CD4-positive, alpha-beta memory T cell (primary cell): ENCODE data around the gene SERINC4. TPM values are rescaled to one million over a fixed set of nuclear protein-coding genes. Genes with fewer than 3 reads are reported as not detected.
"Not testable (repeated sequence)": the region's sequence is repeated elsewhere in the genome, so short reads cannot be mapped to it uniquely, and the experiment has no call there.

Source experiments
- CTCF ChIA-PET: fragments of 350-600 bp; sonication (Branson Sonifier 250); formaldehyde crosslinking; loops from one replicate; lab custom pipeline; 2021; ENCODE audit warnings: inconsistent platforms; ENCODE audit not compliant: partially characterized antibody; lab: Charles Lee
- POLR2A ChIA-PET: fragments of 350-600 bp; sonication (Branson Sonifier 250); formaldehyde crosslinking; loops from one replicate; lab custom pipeline; 2021; ENCODE audit not compliant: partially characterized antibody; lab: Charles Lee
- DNase-seq, 5 donors: peaks; one replicate each; pipeline versions ENCODE4 v3.0.0 to v3.0.0-alpha.2; 2020 to 2022; ENCODE audit warnings: mixed read lengths in 1 of 5
- H3K27ac ChIP-seq: one replicate; pipeline ENCODE4 v1.7.0; 2013; ENCODE audit warnings: low read depth, low read length
- H3K27me3 ChIP-seq: 2 replicates; pipeline ENCODE4 v1.7.0; 2013; ENCODE audit warnings: mild to moderate bottlenecking, low read length, moderate library complexity; ENCODE audit not compliant: insufficient read depth
- H3K36me3 ChIP-seq: 2 replicates; pipeline ENCODE4 v1.7.0; 2013; ENCODE audit warnings: mild to moderate bottlenecking, low read length, moderate library complexity; ENCODE audit not compliant: insufficient read depth
- H3K4me1 ChIP-seq: 2 replicates; pipeline ENCODE4 v1.7.0; 2013; ENCODE audit warnings: mild to moderate bottlenecking, low read length, moderate library complexity; ENCODE audit not compliant: insufficient read depth
- H3K4me3 ChIP-seq, 2 donors: one replicate each; pipeline ENCODE4 v1.7.0; 2013; ENCODE audit warnings: low read length in 2 of 2, mild to moderate bottlenecking in 1 of 2
- H3K9me3 ChIP-seq, 2 donors: one replicate each; pipeline ENCODE4 v1.7.0; 2013; ENCODE audit warnings: low read length in 2 of 2, control low read depth in 1 of 2; ENCODE audit not compliant: control insufficient read depth in 1 of 2
- H3K27ac Mint-ChIP-seq, 7 donors: one replicate each; pipeline ENCODE4 v1.8.0; 2020 to 2021; ENCODE audit warnings: mixed read lengths in 7 of 7, mild to moderate bottlenecking in 6 of 7, inconsistent platforms in 3 of 7, moderate library complexity in 3 of 7
- H3K27me3 Mint-ChIP-seq, 2 donors: one replicate each; pipeline ENCODE4 v1.8.0; 2020 to 2021; ENCODE audit warnings: mixed read lengths in 2 of 2
- H3K36me3 Mint-ChIP-seq, 2 donors: one replicate each; pipeline ENCODE4 v1.8.0; 2020 to 2021; ENCODE audit warnings: mixed read lengths in 2 of 2, inconsistent platforms in 1 of 2, mild to moderate bottlenecking in 1 of 2
- H3K4me1 Mint-ChIP-seq, 4 donors: one replicate each; pipeline ENCODE4 v1.8.0; 2020 to 2021; ENCODE audit warnings: mixed read lengths in 4 of 4, mild to moderate bottlenecking in 1 of 4
- H3K4me3 Mint-ChIP-seq, 8 donors: one replicate each; pipeline ENCODE4 v1.8.0; 2020 to 2021; ENCODE audit warnings: mixed read lengths in 8 of 8, mild to moderate bottlenecking in 7 of 8, moderate library complexity in 6 of 8, inconsistent platforms in 3 of 8
- H3K9me3 Mint-ChIP-seq, 8 donors: one replicate each; pipeline ENCODE4 v1.8.0; 2020 to 2021; ENCODE audit warnings: mixed read lengths in 8 of 8, mild to moderate bottlenecking in 5 of 8, inconsistent platforms in 3 of 8, moderate library complexity in 1 of 8
- intact Hi-C: fragments of 100-400 bp; cut with micrococcal nuclease; formaldehyde crosslinking; loops from one replicate; pipeline ENCODE4 v1.15.1; 2023
- polyA plus RNA-seq, 2 donors: library from polyadenylated mRNA; unstranded; fragments of 300-500 nt; fragmentation: Illumina TruSeq; gene quantifications; one replicate each; pipeline ENCODE4 v1.2.3, GENCODE V29; 2021
- total RNA-seq, 2 experiments: library from RNA; stranded (reverse); gene quantifications; one replicate each; pipeline ENCODE4 v1.2.3, GENCODE V29; 2021

The SERINC4 gene
- total and polyA plus RNA-seq, 4 experiments from 2014 or later, result 0.25 to 3.4 (median 0.70) TPM; not detected in 1

- peaks cover 7 to 24% of the 10 kb centered on the region in 2 donors for H3K36me3 Mint-ChIP-seq
Measured at GRCh38 chr15:43821505-43821904, 21.5 kb upstream of the SERINC4 start.

GRCh38 chr15:43815064-43815463, 15.0 kb upstream of the SERINC4 start:
- H3K4me1 Mint-ChIP-seq, H3K27ac ChIP-seq, intact Hi-C loops, POLR2A ChIA-PET, H3K4me3 Mint-ChIP-seq, H3K9me3 Mint-ChIP-seq, H3K27me3 Mint-ChIP-seq, H3K9me3 ChIP-seq, H3K4me3 ChIP-seq, H3K27me3 ChIP-seq, DNase-seq, CTCF ChIA-PET, H3K4me1 ChIP-seq: not testable (repeated sequence)
- peaks cover 61% of the 10 kb centered on the region for H3K36me3 ChIP-seq
- peaks cover 32 to 54% of the 10 kb centered on the region in 2 donors for H3K36me3 Mint-ChIP-seq
- peak overlapping the region in 4 of 7 donors; percentile 30 to 77 (median 48) for H3K27ac Mint-ChIP-seq

More at GRCh38 chr15:43821505-43821904, 21.5 kb upstream of the SERINC4 start:
- Histone ChIP-seq H3K9me3 (no peaks in the 10 kb centered on the region), H3K4me1 (peaks cover 47% of the 10 kb centered on the region), H3K36me3 (peaks cover 12% of the 10 kb centered on the region), H3K27me3 (no peaks in the 10 kb centered on the region), H3K27ac (no peak overlapping the region), H3K4me3 (no peak overlapping the region)
- H3K9me3 Mint-ChIP-seq, result no peaks in the 10 kb centered on the region
- peak overlapping the region; percentile 11 to 85 (median 73) for H3K27ac Mint-ChIP-seq
- no peaks in the 10 kb centered on the region for H3K27me3 Mint-ChIP-seq
- ChIA-PET CTCF (interaction anchor here (0.8 to 2.4 kb wide), 2 partner anchors 11 to 39 kb away, joined by 5 to 10 read pairs; no protein-coding TSS in a partner anchor), POLR2A (interaction anchor here (1.4 to 8.9 kb wide), 2 partner anchors 10 to 20 kb away, joined by 4 to 92 read pairs; partner anchors contain the start of genes HYPK and SERINC4)
- H3K4me1 Mint-ChIP-seq, result peaks cover 16 to 50% (median 33%) of the 10 kb centered on the region in 4 donors
- intact Hi-C loops, result loop anchor here (10.0 kb wide), 1 partner anchor 307 kb away; the partner anchor contains the start of gene MAP1A
- no peak for DNase-seq
- peak overlapping the region in 7 of 8 donors; percentile 23 to 70 (median 50) for H3K4me3 Mint-ChIP-seq

GRCh38 chr15:43808960-43809678, 9.1 kb upstream of the SERINC4 start:
- Histone ChIP-seq H3K27me3 (no peaks in the 10 kb centered on the region), H3K36me3 (peaks cover 74% of the 10 kb centered on the region), H3K27ac (no peak overlapping the region), H3K4me1 (no peaks in the 10 kb centered on the region), H3K4me3 (no peak overlapping the region), H3K9me3 (no peaks in the 10 kb centered on the region)
- CTCF ChIA-PET, result interaction anchor here (0.6 to 2.9 kb wide), 3 partner anchors 13 to 28 kb away, joined by 3 to 10 read pairs (median 4); no protein-coding TSS in a partner anchor
- POLR2A ChIA-PET, result interaction anchor here (0.7 to 2.3 kb wide), 4 partner anchors 9 to 1389 kb away, joined by 3 to 10 read pairs (median 6); partner anchors contain the start of genes HYPK, SERF2, SERINC4 and WDR76
- H3K4me1 Mint-ChIP-seq, result no peaks in the 10 kb centered on the region
- H3K36me3 Mint-ChIP-seq, result peaks cover 46 to 72% of the 10 kb centered on the region in 2 donors
- no peak overlapping the region for H3K4me3 Mint-ChIP-seq
- no peaks in the 10 kb centered on the region for H3K27me3 Mint-ChIP-seq
- no peak for DNase-seq
- H3K27ac Mint-ChIP-seq, result peak overlapping the region in 3 of 7 donors; percentile 13 to 46 (median 25)
- intact Hi-C loops, result no loop called here
- no peaks in the 10 kb centered on the region for H3K9me3 Mint-ChIP-seq

- DNase-seq, result no peak
- intact Hi-C loops, result no loop called here
- ChIA-PET CTCF (interaction anchor here (0.6 to 1.6 kb wide), 2 partner anchors 15 to 27 kb away, joined by 3 to 4 read pairs; no protein-coding TSS in a partner anchor), POLR2A (interaction anchor here (1.1 to 2.3 kb wide), 3 partner anchors 8 to 1390 kb away, joined by 3 to 10 read pairs (median 9); partner anchors contain the start of genes HYPK, SERF2 and SERINC4)
- Mint-ChIP-seq H3K4me1 (no peaks in the 10 kb centered on the region), H3K9me3 (no peaks in the 10 kb centered on the region), H3K27ac (no peak overlapping the region), H3K27me3 (no peaks in the 10 kb centered on the region), H3K36me3 (peaks cover 46 to 71% of the 10 kb centered on the region in 2 donors), H3K4me3 (no peak overlapping the region)
- Histone ChIP-seq H3K27ac (no peak overlapping the region), H3K9me3 (no peaks in the 10 kb centered on the region), H3K27me3 (no peaks in the 10 kb centered on the region), H3K4me1 (no peaks in the 10 kb centered on the region), H3K4me3 (no peak overlapping the region), H3K36me3 (peaks cover 69% of the 10 kb centered on the region)
Measured at GRCh38 chr15:43808435-43808950, 8.5 kb upstream of the SERINC4 start.

- H3K4me3 Mint-ChIP-seq, DNase-seq, H3K9me3 ChIP-seq, intact Hi-C loops, H3K27ac ChIP-seq, H3K9me3 Mint-ChIP-seq, H3K27me3 ChIP-seq, H3K27me3 Mint-ChIP-seq, H3K4me3 ChIP-seq: not testable (repeated sequence)
- peaks cover 52 to 71% of the 10 kb centered on the region in 2 donors for H3K36me3 Mint-ChIP-seq
- H3K27ac Mint-ChIP-seq, result peak overlapping the region in 2 of 7 donors; percentile 1 to 92
- Histone ChIP-seq H3K4me1 (peaks cover 29% of the 10 kb centered on the region), H3K36me3 (peaks cover 34% of the 10 kb centered on the region)
- ChIA-PET CTCF (interaction anchor here (0.8 kb wide), 1 partner anchor 25 kb away, joined by 3 read pairs; no protein-coding TSS in a partner anchor), POLR2A (interaction anchor here (4.4 to 6.7 kb wide), 2 partner anchors 11 to 21 kb away, joined by 62 to 92 read pairs; partner anchors contain the start of genes MFAP1, SERF2 and WDR76)
- H3K4me1 Mint-ChIP-seq, result peaks cover 16 to 39% (median 30%) of the 10 kb centered on the region in 4 donors
Measured at GRCh38 chr15:43802676-43803075, 2.7 kb upstream of the SERINC4 start.

GRCh38 chr15:43800286-43801141, 494 bp upstream of the SERINC4 start, which contains the start of gene HYPK:
HYPK (plus strand) TSS chr15:43800599; CDS start chr15:43800623, 24 bp downstream.
- Mint-ChIP-seq H3K27ac (peak within 1 kb of the TSS; percentile 92 to 100 (median 99)), H3K9me3 (no peaks in the 10 kb centered on the region), H3K36me3 (peaks cover 49 to 69% of the 10 kb centered on the region in 2 donors), H3K4me3 (peak within 1 kb of the TSS; percentile 98 to 100 (median 100)), H3K27me3 (no peaks in the 10 kb centered on the region), H3K4me1 (peaks cover 16 to 55% (median 39%) of the 10 kb centered on the region in 4 donors)
- peak; percentile 90 to 94 (median 91) for DNase-seq
- no peaks in the 10 kb centered on the region for H3K9me3 ChIP-seq
- intact Hi-C loops, result loop anchor here (1.0 kb wide), 3 partner anchors 8 to 24 kb away; partner anchors contain the start of genes MFAP1 and SERF2
- peaks cover 34% of the 10 kb centered on the region for H3K36me3 ChIP-seq
- peaks cover 32% of the 10 kb centered on the region for H3K4me1 ChIP-seq
- CTCF ChIA-PET, result interaction anchor here (1.1 to 1.3 kb wide), 3 partner anchors 10 to 30 kb away, joined by 4 to 6 read pairs (median 4); partner anchors contain the start of gene ELL3
- H3K4me3 ChIP-seq, result peak within 1 kb of the TSS; percentile 96 to 97
- peak within 1 kb of the TSS; percentile 76 for H3K27ac ChIP-seq
- no peaks in the 10 kb centered on the region for H3K27me3 ChIP-seq
- POLR2A ChIA-PET, result interaction anchor here (0.6 to 6.7 kb wide), 22 partner anchors 9 to 1593 kb away, joined by 3 to 92 read pairs (median 4); partner anchors contain the start of genes ELL3, GOLM2, MFAP1 and PDIA3
